Endothelial cell (in vitro differentiated cells): ENCODE data around the gene CADPS. TPM values are rescaled to one million over a fixed set of nuclear protein-coding genes. Genes with fewer than 3 reads are reported as not detected.

Experiments used
- DNase-seq: peaks from one replicate; pipeline ENCODE4 v3.0.0; 2021; ENCODE audit warnings: low spot score
- H3K27ac Mint-ChIP-seq: one replicate; pipeline ENCODE4 v1.8.0; 2021; ENCODE audit warnings: mixed read lengths, inconsistent platforms; ENCODE audit not compliant: unreplicated experiment
- H3K27me3 Mint-ChIP-seq: one replicate; pipeline ENCODE4 v1.8.0; 2021; ENCODE audit warnings: mild to moderate bottlenecking, moderate library complexity, mixed read lengths, inconsistent platforms; ENCODE audit not compliant: unreplicated experiment
- H3K36me3 Mint-ChIP-seq: one replicate; pipeline ENCODE4 v1.8.0; 2021; ENCODE audit warnings: mild to moderate bottlenecking, low read depth, mixed read lengths, inconsistent platforms; ENCODE audit not compliant: unreplicated experiment
- H3K4me1 Mint-ChIP-seq: one replicate; pipeline ENCODE4 v1.8.0; 2021; ENCODE audit warnings: mild to moderate bottlenecking, mixed read lengths, inconsistent platforms; ENCODE audit not compliant: unreplicated experiment
- H3K4me3 Mint-ChIP-seq: one replicate; pipeline ENCODE4 v1.8.0; 2021; ENCODE audit warnings: mild to moderate bottlenecking, mixed read lengths, inconsistent platforms; ENCODE audit not compliant: unreplicated experiment
- H3K9me3 Mint-ChIP-seq: one replicate; pipeline ENCODE4 v1.8.0; 2021; ENCODE audit warnings: mixed read lengths, inconsistent platforms; ENCODE audit not compliant: unreplicated experiment
- CTCF ChIP-seq: fragments of 200-600 bp; sonication (generic); IDR thresholded peaks from one replicate; pipeline ENCODE4 v1.5.0; 2021; ENCODE audit warnings: antibody characterized with exemption; ENCODE audit not compliant: unreplicated experiment
- total RNA-seq: library from RNA; stranded (reverse); fragmentation: NEBNext Ultra II Directional; extraction: Animal tissue kit (Norgen Biotek cat#: 25700); gene quantifications from one replicate; pipeline ENCODE4 v1.2.1, GENCODE V29; 2021; ENCODE audit not compliant: unreplicated experiment

CADPS gene
- total RNA-seq, 1 donor from 2014 or later, result 0.26 TPM

DNA sequence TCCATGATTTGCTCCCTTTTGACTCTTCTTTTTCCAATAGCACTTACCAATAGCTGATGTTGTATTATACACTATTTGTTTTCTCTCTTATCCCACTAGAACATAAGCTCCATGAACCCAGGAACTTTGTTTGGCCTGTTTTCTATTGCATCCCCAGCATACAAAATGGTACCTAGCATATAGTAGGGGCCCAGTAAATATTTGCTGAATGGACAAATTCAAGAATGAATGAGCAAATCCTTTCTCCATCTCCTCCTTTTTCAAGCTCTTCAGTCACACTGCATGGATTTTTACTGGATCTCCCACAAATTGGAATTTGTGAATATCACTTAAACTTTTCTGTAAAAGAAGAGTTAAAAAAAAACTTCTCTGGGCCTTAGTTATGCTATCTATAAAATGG lies 435.2 kb downstream of the CADPS start:
- H3K36me3 Mint-ChIP-seq, result no peaks in the 10 kb centered on the region
- no peaks in the 10 kb centered on the region for H3K9me3 Mint-ChIP-seq
- H3K27ac Mint-ChIP-seq, result no peak overlapping the region
- H3K27me3 Mint-ChIP-seq, result no peaks in the 10 kb centered on the region
- DNase-seq, result no peak
- H3K4me1 Mint-ChIP-seq, result no peaks in the 10 kb centered on the region
- no peak for TF ChIP-seq CTCF
- H3K4me3 Mint-ChIP-seq, result no peak overlapping the region

DNA sequence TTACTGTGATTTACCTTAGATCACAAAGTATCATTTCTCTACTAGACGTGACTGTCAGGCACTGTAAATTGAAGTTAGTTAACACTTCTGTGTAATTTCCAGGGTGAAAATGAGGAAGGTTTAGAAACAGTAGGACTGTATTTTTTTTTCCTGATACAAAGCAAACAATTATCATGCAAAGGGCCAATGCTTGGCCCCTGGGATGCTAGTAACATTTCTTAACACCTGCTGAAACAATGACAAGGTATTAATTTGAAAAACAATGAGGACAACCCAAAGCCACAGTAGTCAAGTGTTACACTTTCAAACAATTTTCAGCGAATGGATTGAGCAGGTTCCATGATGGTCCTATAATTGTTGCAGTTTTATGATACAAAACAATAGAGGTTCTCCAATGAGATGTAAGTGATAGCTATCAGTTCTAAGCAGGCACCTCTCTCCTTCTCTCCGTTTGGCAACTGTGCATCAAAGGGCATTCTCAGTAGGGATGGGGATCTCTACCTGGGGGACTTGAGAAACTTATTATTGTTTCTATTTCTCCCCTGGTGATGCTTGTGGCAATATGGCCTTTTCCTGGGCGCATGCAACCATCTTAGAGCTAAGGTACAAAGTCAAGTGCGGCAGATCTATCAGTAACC lies 435.9 kb downstream of the CADPS start:
- Mint-ChIP-seq H3K27ac (no peak overlapping the region), H3K36me3 (no peaks in the 10 kb centered on the region), H3K4me1 (peaks cover 5% of the 10 kb centered on the region), H3K4me3 (no peak overlapping the region), H3K27me3 (no peaks in the 10 kb centered on the region), H3K9me3 (no peaks in the 10 kb centered on the region)
- no peak for DNase-seq
- no peak for TF ChIP-seq CTCF

DNA sequence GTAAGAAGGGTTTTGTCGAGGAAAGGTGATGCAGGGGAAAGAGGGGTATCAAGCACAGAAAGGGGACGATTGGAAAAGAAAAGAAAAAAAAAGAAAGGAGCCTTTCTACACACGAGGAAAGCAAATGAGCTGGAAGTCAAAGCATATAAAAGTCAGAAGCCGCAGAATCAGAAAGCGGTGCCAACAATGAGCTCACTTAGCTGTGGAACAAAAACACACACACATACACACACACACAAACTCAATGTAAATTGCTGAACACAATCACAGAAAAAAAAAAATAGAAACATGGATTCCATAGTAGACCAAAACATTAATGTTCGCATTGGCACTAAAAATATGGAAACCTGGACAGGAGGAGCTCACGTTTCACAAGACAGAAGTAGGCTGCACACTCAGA lies 438.4 kb downstream of the CADPS start:
- TF ChIP-seq CTCF, result no peak
- no peaks in the 10 kb centered on the region for H3K9me3 Mint-ChIP-seq
- no peaks in the 10 kb centered on the region for H3K27me3 Mint-ChIP-seq
- no peak overlapping the region for H3K27ac Mint-ChIP-seq
- no peaks in the 10 kb centered on the region for H3K36me3 Mint-ChIP-seq
- no peak overlapping the region for H3K4me3 Mint-ChIP-seq
- peaks cover 5% of the 10 kb centered on the region for H3K4me1 Mint-ChIP-seq
- no peak for DNase-seq

DNA sequence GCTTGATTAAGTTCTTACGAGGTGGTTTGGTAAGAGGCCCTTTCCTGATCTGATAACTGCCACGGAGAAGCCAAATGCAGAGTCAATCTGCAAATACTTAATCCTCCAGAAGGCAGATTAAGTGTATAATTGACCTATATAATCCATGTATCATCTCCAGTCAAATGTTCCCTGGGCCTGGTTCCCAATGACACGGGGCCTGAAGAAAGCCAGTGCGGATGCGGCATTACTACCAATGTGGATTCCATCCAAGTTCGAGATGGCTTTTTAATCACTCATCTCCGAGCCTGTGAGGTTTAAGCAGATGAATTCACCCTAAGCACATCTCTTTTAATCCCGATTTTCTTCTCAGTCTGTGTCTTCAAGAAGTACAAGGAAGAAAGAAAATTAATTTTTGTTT lies 441.8 kb downstream of the CADPS start:
- DNase-seq, result no peak
- no peaks in the 10 kb centered on the region for H3K36me3 Mint-ChIP-seq
- peaks cover 5% of the 10 kb centered on the region for H3K4me1 Mint-ChIP-seq
- H3K9me3 Mint-ChIP-seq, result no peaks in the 10 kb centered on the region
- no peak overlapping the region for H3K4me3 Mint-ChIP-seq
- no peaks in the 10 kb centered on the region for H3K27me3 Mint-ChIP-seq
- no peak overlapping the region for H3K27ac Mint-ChIP-seq
- no peak for TF ChIP-seq CTCF

DNA sequence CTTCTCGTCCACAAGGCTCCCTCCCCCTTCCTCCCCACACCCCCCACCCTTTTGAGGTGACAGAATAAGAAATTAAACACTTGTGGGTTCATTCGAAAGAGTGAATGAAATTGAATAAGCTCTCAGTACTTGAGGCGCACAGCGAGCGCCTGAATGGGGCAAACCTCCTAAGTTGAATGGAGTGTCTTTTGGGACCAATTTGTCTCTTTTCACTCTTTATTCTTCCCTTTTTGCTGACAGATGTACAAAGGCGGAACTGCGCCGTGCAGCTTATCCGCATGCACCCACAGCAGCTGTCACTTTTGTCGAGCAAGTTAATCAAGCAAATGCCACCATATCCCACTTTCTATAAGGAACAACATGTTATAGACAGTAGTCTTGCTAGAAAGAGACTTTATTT lies 454.0 kb downstream of the CADPS start:
- Mint-ChIP-seq H3K36me3 (no peaks in the 10 kb centered on the region), H3K4me3 (no peak overlapping the region), H3K27me3 (no peaks in the 10 kb centered on the region), H3K9me3 (no peaks in the 10 kb centered on the region), H3K27ac (no peak overlapping the region), H3K4me1 (no peaks in the 10 kb centered on the region)
- DNase-seq, result no peak
- no peak for TF ChIP-seq CTCF
